Measurements from ENCODE around the gene ATP9B. TPM values are rescaled to one million over a fixed set of nuclear protein-coding genes. Genes with fewer than 3 reads are reported as not detected.

Gene ATP9B
- total RNA-seq, 1 donor from 2014 or later, result 12.6 TPM

- no peak overlapping the region for H3K4me3 Mint-ChIP-seq (ENCODE audit: unreplicated experiment)
- Histone ChIP-seq H3K27ac (ENCODE audit: low read depth, low read length) (no peak overlapping the region), H3K36me3 (ENCODE audit: insufficient read depth, low read length) (no peaks in the 10 kb centered on the region), H3K79me2 (ENCODE audit: insufficient read depth, low read length) (no peaks in the 10 kb centered on the region), H4K20me1 (ENCODE audit: insufficient read depth, low read length) (no peaks in the 10 kb centered on the region), H2AFZ (ENCODE audit: low read depth, low read length) (no peak overlapping the region), H3K9ac (ENCODE audit: low read length) (no peak overlapping the region), H3K27me3 (ENCODE audit: insufficient read depth, low read length) (no peaks in the 10 kb centered on the region), H3K4me1 (ENCODE audit: insufficient read depth, low read length) (no peaks in the 10 kb centered on the region), H3K4me2 (ENCODE audit: low read length) (no peak overlapping the region), H3K4me3 (ENCODE audit: insufficient read depth, low read depth, low read length) (no peak overlapping the region), H3K9me3 (ENCODE audit: insufficient read depth, low read depth, low read length) (peaks cover 9% of the 10 kb centered on the region)
- FAIRE-seq, result no peak
- no peak for TF ChIP-seq CTCF (IDR thresholded peaks at IDR 0.05; ENCODE audit: insufficient read depth, low read depth, low read length)
- no peak for TF ChIP-seq EZH2 (IDR thresholded peaks at IDR 0.05; ENCODE audit: insufficient read depth, low read length)
- no peaks in the 10 kb centered on the region for H3K4me1 Mint-ChIP-seq (ENCODE audit: low read depth, unreplicated experiment)
- H3K27ac Mint-ChIP-seq (ENCODE audit: unreplicated experiment), result no peak overlapping the region
- no peak for DNase-seq (ENCODE audit: low read depth)
- peaks cover 13% of the 10 kb centered on the region for H3K9me3 Mint-ChIP-seq (ENCODE audit: unreplicated experiment)
- H3K27me3 Mint-ChIP-seq (ENCODE audit: low read depth, unreplicated experiment), result peaks cover 26% of the 10 kb centered on the region
- no peaks in the 10 kb centered on the region for H3K36me3 Mint-ChIP-seq (ENCODE audit: low read depth, unreplicated experiment)
Measured at GRCh38 chr18:79062806-79063205, 6.4 kb upstream of the ATP9B start.

GRCh38 chr18:79064228-79064627 lies 5.0 kb upstream of the ATP9B start:
- no peak overlapping the region for H3K27ac Mint-ChIP-seq (ENCODE audit: unreplicated experiment)
- Histone ChIP-seq H3K79me2 (ENCODE audit: insufficient read depth, low read length) (no peaks in the 10 kb centered on the region), H3K9ac (ENCODE audit: low read length) (no peak overlapping the region), H3K4me3 (ENCODE audit: insufficient read depth, low read depth, low read length) (no peak overlapping the region), H2AFZ (ENCODE audit: low read depth, low read length) (no peak overlapping the region), H3K4me2 (ENCODE audit: low read length) (no peak overlapping the region), H3K9me3 (ENCODE audit: insufficient read depth, low read depth, low read length) (peaks cover 9% of the 10 kb centered on the region), H3K27ac (ENCODE audit: low read depth, low read length) (no peak overlapping the region), H4K20me1 (ENCODE audit: insufficient read depth, low read length) (no peaks in the 10 kb centered on the region), H3K4me1 (ENCODE audit: insufficient read depth, low read length) (no peaks in the 10 kb centered on the region), H3K27me3 (ENCODE audit: insufficient read depth, low read length) (no peaks in the 10 kb centered on the region), H3K36me3 (ENCODE audit: insufficient read depth, low read length) (no peaks in the 10 kb centered on the region)
- TF ChIP-seq EZH2 (IDR thresholded peaks at IDR 0.05; ENCODE audit: insufficient read depth, low read length) (no peak), CTCF (IDR thresholded peaks at IDR 0.05; ENCODE audit: insufficient read depth, low read depth, low read length) (no peak)
- FAIRE-seq (no peak), DNase-seq (ENCODE audit: low read depth) (no peak)
- H3K4me3 Mint-ChIP-seq (ENCODE audit: unreplicated experiment), result no peak overlapping the region
- peaks cover 13% of the 10 kb centered on the region for H3K9me3 Mint-ChIP-seq (ENCODE audit: unreplicated experiment)
- H3K36me3 Mint-ChIP-seq (ENCODE audit: low read depth, unreplicated experiment), result no peaks in the 10 kb centered on the region
- H3K27me3 Mint-ChIP-seq (ENCODE audit: low read depth, unreplicated experiment), result peaks cover 25% of the 10 kb centered on the region
- H3K4me1 Mint-ChIP-seq (ENCODE audit: low read depth, unreplicated experiment), result no peaks in the 10 kb centered on the region

GRCh38 chr18:79065802-79066201 lies 3.4 kb upstream of the ATP9B start:
- Mint-ChIP-seq H3K9me3 (ENCODE audit: unreplicated experiment) (peaks cover 13% of the 10 kb centered on the region), H3K4me3 (ENCODE audit: unreplicated experiment) (no peak overlapping the region), H3K27me3 (ENCODE audit: low read depth, unreplicated experiment) (peaks cover 24% of the 10 kb centered on the region), H3K36me3 (ENCODE audit: low read depth, unreplicated experiment) (no peaks in the 10 kb centered on the region), H3K27ac (ENCODE audit: unreplicated experiment) (no peak overlapping the region), H3K4me1 (ENCODE audit: low read depth, unreplicated experiment) (peaks cover 4% of the 10 kb centered on the region)
- DNase-seq (ENCODE audit: low read depth) (no peak), FAIRE-seq (no peak)
- Histone ChIP-seq H3K9me3 (ENCODE audit: insufficient read depth, low read depth, low read length) (peaks cover 9% of the 10 kb centered on the region), H2AFZ (ENCODE audit: low read depth, low read length) (no peak overlapping the region), H3K4me3 (ENCODE audit: insufficient read depth, low read depth, low read length) (no peak overlapping the region), H3K79me2 (ENCODE audit: insufficient read depth, low read length) (peaks cover 8% of the 10 kb centered on the region), H3K4me2 (ENCODE audit: low read length) (no peak overlapping the region), H3K4me1 (ENCODE audit: insufficient read depth, low read length) (peaks cover 6% of the 10 kb centered on the region), H3K9ac (ENCODE audit: low read length) (no peak overlapping the region), H3K27ac (ENCODE audit: low read depth, low read length) (no peak overlapping the region), H4K20me1 (ENCODE audit: insufficient read depth, low read length) (peaks cover 6% of the 10 kb centered on the region), H3K36me3 (ENCODE audit: insufficient read depth, low read length) (no peaks in the 10 kb centered on the region), H3K27me3 (ENCODE audit: insufficient read depth, low read length) (no peaks in the 10 kb centered on the region)
- TF ChIP-seq EZH2 (IDR thresholded peaks at IDR 0.05; ENCODE audit: insufficient read depth, low read length) (no peak), CTCF (IDR thresholded peaks at IDR 0.05; ENCODE audit: insufficient read depth, low read depth, low read length) (no peak)

Data from astrocyte (in vitro differentiated cells and primary cell).